Measurements from ENCODE around the gene H1-8.

- TF ChIP-seq CTCF (conservative IDR thresholded peaks at IDR 0.05) (no peak), EZH2 (IDR thresholded peaks at IDR 0.05; ENCODE audit: low read depth) (no peak)
Observed at GRCh38 chr3:129535075-129535474, 7.9 kb upstream of the H1-8 start.
